ENCODE data around the gene PPM1B.

DNA sequence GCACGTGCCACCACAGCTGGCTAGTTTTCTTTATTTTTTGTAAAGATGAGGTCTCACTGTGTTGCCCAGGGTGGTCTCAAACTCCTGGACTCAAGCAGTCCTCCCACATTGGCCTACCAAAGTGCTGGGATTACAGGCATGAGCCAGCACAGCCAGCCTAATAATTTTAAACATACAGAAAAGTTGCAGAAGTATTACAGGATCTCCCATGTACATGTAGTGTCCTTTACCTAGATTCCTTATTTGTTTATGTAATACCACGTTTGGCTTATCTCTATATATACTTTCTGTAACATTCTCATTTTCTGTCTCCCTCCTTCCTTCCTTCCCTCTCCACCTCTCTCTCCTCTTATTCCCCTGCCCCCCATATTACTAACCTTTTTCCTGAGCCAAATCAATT, 41.7 kb downstream of the PPM1B start:
- TF ChIP-seq, protein P1, sequence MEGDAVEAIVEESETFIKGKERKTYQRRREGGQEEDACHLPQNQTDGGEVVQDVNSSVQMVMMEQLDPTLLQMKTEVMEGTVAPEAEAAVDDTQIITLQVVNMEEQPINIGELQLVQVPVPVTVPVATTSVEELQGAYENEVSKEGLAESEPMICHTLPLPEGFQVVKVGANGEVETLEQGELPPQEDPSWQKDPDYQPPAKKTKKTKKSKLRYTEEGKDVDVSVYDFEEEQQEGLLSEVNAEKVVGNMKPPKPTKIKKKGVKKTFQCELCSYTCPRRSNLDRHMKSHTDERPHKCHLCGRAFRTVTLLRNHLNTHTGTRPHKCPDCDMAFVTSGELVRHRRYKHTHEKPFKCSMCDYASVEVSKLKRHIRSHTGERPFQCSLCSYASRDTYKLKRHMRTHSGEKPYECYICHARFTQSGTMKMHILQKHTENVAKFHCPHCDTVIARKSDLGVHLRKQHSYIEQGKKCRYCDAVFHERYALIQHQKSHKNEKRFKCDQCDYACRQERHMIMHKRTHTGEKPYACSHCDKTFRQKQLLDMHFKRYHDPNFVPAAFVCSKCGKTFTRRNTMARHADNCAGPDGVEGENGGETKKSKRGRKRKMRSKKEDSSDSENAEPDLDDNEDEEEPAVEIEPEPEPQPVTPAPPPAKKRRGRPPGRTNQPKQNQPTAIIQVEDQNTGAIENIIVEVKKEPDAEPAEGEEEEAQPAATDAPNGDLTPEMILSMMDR (IDR thresholded peaks at IDR 0.05): no peak
- TF ChIP-seq POLR2A (IDR thresholded peaks at IDR 0.05): no peak
